Mammary epithelial cell (primary cell): ENCODE measurements around the gene GPBP1.

Experiments used
- EZH2 ChIP-seq: IDR thresholded peaks from 2 replicates; pipeline ENCODE4 v1.6.1; 2012; ENCODE audit warnings: low read length, inconsistent platforms, borderline replicate concordance
- TF ChIP-seq, protein P1 (sequence below), 2 donors: IDR thresholded peaks in 1 of 2; conservative IDR thresholded peaks in 1 of 2; 2 replicates each; pipeline ENCODE4 v1.5.1; 2011 to 2012; ENCODE audit warnings: inconsistent platforms in 2 of 2, low read length in 2 of 2, mild to moderate bottlenecking in 2 of 2, control low read depth in 1 of 2, low read depth in 1 of 2; ENCODE audit not compliant: insufficient read depth in 1 of 2; ENCODE audit errors: extremely low read depth in 1 of 2

DNA sequence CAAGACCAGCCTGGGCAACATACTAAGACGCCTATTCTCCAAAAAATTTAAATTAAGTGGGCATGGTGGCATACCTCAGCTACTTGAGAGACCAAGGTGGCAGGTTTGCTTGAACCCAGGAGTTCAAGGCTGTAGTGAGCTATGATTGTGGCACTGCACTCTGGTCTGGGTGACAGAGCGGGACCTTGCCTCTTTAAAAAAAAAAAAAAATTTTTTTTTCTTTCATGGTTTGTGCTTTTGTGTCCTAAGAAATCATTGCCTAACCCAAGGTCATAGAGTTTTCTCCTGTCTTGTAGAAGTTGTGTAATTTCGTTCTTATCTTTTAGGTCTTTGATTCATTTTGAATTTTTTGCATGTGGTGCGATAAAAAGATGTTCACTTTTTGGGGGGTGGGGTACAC, 12.3 kb downstream of the GPBP1 start:
- TF ChIP-seq, protein P1, sequence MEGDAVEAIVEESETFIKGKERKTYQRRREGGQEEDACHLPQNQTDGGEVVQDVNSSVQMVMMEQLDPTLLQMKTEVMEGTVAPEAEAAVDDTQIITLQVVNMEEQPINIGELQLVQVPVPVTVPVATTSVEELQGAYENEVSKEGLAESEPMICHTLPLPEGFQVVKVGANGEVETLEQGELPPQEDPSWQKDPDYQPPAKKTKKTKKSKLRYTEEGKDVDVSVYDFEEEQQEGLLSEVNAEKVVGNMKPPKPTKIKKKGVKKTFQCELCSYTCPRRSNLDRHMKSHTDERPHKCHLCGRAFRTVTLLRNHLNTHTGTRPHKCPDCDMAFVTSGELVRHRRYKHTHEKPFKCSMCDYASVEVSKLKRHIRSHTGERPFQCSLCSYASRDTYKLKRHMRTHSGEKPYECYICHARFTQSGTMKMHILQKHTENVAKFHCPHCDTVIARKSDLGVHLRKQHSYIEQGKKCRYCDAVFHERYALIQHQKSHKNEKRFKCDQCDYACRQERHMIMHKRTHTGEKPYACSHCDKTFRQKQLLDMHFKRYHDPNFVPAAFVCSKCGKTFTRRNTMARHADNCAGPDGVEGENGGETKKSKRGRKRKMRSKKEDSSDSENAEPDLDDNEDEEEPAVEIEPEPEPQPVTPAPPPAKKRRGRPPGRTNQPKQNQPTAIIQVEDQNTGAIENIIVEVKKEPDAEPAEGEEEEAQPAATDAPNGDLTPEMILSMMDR (conservative IDR thresholded peaks at IDR 0.05 in 1 of 2, IDR thresholded peaks at IDR 0.05 in 1 of 2; ENCODE audit: extremely low read depth in 1 of 2, insufficient read depth in 1 of 2, low read depth in 1 of 2, low read length in 2 of 2): no peak
- TF ChIP-seq EZH2: no peak
